ENCODE results near the gene COL17A1. TPM values are rescaled to one million over a fixed set of nuclear protein-coding genes. Genes with fewer than 3 reads are reported as not detected.

The COL17A1 gene
- total RNA-seq, 4 donors from 2014 or later: 150 to 202 (median 191) TPM

DNA sequence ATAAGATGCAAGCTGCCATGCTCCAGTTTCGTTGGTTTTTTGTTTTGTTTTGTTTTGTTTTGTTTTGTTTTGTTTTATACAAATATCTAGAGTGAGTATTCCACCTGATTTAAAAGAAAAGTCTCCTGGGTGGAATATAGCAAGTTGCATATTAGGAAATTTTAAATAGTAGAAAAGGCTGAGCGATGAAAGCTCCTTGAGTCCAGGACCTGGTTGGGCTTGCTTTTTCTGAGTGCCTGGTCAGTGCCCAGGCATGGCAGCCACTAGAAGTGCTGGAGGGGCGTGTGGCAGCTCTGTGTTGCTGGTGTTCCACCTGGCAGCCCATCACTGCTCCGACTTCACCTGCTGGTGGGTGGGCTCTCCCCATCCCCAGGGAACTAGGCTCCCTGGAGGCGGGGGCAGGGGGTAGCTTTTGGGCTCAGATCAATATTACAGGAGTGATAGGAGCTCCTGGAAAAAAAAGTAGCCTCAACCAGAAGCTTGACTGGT is 8.0 kb downstream of the COL17A1 start:
- H3K27me3 ChIP-seq: peaks cover 0 to 14% (median 0%) of the 10 kb centered on the region in 4 donors
- DNase-seq: no peak
- H3K36me3 ChIP-seq: peaks cover 0 to 31% (median 0%) of the 10 kb centered on the region in 3 donors

DNA sequence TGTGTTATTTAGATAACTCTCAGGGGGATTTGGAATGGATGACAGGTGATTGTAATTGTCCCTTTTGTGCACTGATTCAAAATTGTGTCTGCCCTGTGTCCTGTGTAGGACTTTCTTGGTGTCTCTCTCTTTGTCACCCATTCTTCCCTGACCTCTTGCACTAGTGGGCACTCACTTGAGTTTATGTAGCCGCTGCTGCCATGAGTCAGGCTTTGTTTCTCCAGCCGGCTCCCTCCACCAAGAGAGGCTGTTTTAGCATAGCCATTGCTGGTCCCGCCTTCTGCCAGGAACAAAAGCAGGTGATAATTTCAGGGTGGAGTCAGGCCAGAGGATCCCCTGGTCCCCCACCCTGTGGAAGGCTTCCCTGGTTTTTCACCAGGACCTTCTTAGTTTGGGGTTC is 8.4 kb downstream of the COL17A1 start:
- H3K27ac ChIP-seq: peak overlapping the region in 2 of 4 donors; percentile 27 to 31
- H3K4me1 ChIP-seq: peaks cover 0 to 41% (median 8%) of the 10 kb centered on the region in 3 donors
- peaks cover 0 to 14% (median 0%) of the 10 kb centered on the region in 4 donors for H3K27me3 ChIP-seq
- TF ChIP-seq, protein P1, sequence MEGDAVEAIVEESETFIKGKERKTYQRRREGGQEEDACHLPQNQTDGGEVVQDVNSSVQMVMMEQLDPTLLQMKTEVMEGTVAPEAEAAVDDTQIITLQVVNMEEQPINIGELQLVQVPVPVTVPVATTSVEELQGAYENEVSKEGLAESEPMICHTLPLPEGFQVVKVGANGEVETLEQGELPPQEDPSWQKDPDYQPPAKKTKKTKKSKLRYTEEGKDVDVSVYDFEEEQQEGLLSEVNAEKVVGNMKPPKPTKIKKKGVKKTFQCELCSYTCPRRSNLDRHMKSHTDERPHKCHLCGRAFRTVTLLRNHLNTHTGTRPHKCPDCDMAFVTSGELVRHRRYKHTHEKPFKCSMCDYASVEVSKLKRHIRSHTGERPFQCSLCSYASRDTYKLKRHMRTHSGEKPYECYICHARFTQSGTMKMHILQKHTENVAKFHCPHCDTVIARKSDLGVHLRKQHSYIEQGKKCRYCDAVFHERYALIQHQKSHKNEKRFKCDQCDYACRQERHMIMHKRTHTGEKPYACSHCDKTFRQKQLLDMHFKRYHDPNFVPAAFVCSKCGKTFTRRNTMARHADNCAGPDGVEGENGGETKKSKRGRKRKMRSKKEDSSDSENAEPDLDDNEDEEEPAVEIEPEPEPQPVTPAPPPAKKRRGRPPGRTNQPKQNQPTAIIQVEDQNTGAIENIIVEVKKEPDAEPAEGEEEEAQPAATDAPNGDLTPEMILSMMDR (IDR thresholded peaks at IDR 0.05): no peak
- TF ChIP-seq POLR2A (IDR thresholded peaks at IDR 0.05): no peak
- WGBS, 2 donors: 64 to 65% methylated on average over 3 of the region's 3 CpGs
- peaks cover 0 to 35% (median 0%) of the 10 kb centered on the region in 3 donors for H3K36me3 ChIP-seq
- no peaks in the 10 kb centered on the region for H3K9me3 ChIP-seq
- intact Hi-C loops (cut with DNase I): no loop called here
- H3K4me3 ChIP-seq: no peak overlapping the region
- DNase-seq: no peak

More for the DNA sequence above, 8.0 kb downstream of the COL17A1 start:
- no peak overlapping the region for H3K27ac ChIP-seq
- H3K4me3 ChIP-seq: no peak overlapping the region
- TF ChIP-seq POLR2A (IDR thresholded peaks at IDR 0.05): no peak
- TF ChIP-seq, protein P1 (IDR thresholded peaks at IDR 0.05): no peak
- 74 to 79% methylated on average over 2 to 4 of the region's 5 CpGs for whole genome bisulfite sequencing, 2 donors
- peaks cover 0 to 45% (median 8%) of the 10 kb centered on the region in 3 donors for H3K4me1 ChIP-seq
- intact Hi-C loops (cut with DNase I): no loop called here
- H3K9me3 ChIP-seq: no peaks in the 10 kb centered on the region

DNA sequence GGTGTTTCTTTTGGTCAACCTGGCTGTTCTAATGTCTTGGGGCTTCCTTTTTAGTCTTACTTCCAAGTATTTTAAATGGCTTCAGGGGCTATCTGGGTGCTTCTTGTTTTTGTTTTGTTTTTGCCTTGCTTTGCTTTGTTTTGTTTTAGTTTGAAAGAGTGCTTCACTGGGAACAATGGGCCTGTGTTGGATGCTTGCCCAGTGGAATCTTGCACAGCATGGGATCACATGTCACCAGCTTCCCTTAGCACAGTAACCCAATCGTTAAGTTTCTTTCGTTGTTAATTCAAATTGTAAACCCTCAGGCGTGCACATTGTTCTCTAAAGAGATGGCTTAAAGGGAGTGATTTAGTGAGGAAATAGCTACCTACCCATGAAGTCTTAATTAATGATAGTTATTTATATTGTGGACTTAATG is 8.9 kb downstream of the COL17A1 start:
- TF ChIP-seq POLR2A (IDR thresholded peaks at IDR 0.05): no peak
- TF ChIP-seq, protein P1 (IDR thresholded peaks at IDR 0.05): no peak
- DNase-seq: no peak
- 22 to 25% methylated on average over 3 of the region's 3 CpGs for whole genome bisulfite sequencing, 2 donors

DNA sequence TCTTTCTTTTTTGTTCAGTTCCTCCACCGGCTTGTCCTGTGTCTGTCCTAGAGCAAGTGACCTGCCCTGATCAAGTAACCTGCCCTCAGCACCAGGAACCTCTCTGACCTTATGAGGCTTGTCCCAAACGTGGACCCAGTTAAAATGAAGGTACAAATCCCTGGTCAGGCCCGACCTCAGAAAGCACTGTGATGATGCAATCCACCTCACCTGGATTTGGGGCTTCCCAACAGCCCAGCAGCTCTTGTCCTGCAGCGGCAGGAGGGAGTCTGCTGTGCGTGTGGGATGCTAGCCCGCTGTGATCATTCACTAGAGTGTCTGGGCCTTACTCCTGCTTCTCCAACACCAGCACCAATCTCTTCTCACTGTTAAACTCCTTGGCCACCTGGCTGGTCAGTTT is 11.2 kb downstream of the COL17A1 start:
- no peak overlapping the region for H3K4me3 ChIP-seq
- DNase-seq: no peak
- no peak overlapping the region for H3K27ac ChIP-seq
- intact Hi-C loops (cut with DNase I): no loop called here
- TF ChIP-seq, protein P1 (IDR thresholded peaks at IDR 0.05): no peak
- TF ChIP-seq POLR2A (IDR thresholded peaks at IDR 0.05): no peak
- peaks cover 0 to 24% (median 0%) of the 10 kb centered on the region in 4 donors for H3K27me3 ChIP-seq
- H3K36me3 ChIP-seq: peaks cover 0 to 35% (median 0%) of the 10 kb centered on the region in 3 donors
- 71 to 74% methylated on average over 5 to 6 of the region's 6 CpGs for WGBS, 2 donors
- peaks cover 0 to 26% (median 8%) of the 10 kb centered on the region in 3 donors for H3K4me1 ChIP-seq
- H3K9me3 ChIP-seq: no peaks in the 10 kb centered on the region

More for the DNA sequence above, 8.9 kb downstream of the COL17A1 start:
- H3K27me3 ChIP-seq: peaks cover 0 to 14% (median 0%) of the 10 kb centered on the region in 4 donors
- H3K27ac ChIP-seq: peak overlapping the region in 2 of 4 donors; percentile 27 to 43
- H3K4me3 ChIP-seq: no peak overlapping the region
- H3K36me3 ChIP-seq: peaks cover 0 to 35% (median 0%) of the 10 kb centered on the region in 3 donors
- H3K9me3 ChIP-seq: no peaks in the 10 kb centered on the region
- intact Hi-C loops (cut with DNase I): no loop called here
- H3K4me1 ChIP-seq: peaks cover 0 to 36% (median 8%) of the 10 kb centered on the region in 3 donors

DNA sequence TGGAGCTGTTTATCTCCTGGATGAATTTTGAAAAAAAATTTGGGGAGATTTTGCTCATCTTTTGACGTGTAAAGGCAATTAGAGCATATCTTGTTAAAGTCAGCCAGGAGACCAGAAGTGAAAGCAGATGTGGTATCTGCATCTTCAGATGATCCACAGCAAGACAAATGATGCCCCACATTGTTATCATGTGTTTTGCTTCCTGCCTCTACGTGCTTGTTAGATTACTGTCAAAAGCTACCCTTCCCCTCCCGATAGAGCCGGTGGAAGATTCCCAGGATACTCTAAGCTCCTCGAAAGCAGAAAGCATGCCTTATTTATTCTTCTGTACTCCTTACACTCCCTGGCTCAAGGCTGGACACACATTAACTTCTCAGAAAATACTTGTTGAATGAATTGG is 12.9 kb downstream of the COL17A1 start:
- intact Hi-C loops (cut with DNase I): no loop called here

More for the DNA sequence above, 12.9 kb downstream of the COL17A1 start:
- peaks cover 0 to 24% (median 0%) of the 10 kb centered on the region in 4 donors for H3K27me3 ChIP-seq
- no peak overlapping the region for H3K4me3 ChIP-seq
- TF ChIP-seq POLR2A (IDR thresholded peaks at IDR 0.05): no peak
- TF ChIP-seq, protein P1 (IDR thresholded peaks at IDR 0.05): no peak
- no peak for DNase-seq
- H3K36me3 ChIP-seq: peaks cover 0 to 35% (median 0%) of the 10 kb centered on the region in 3 donors
- H3K27ac ChIP-seq: no peak overlapping the region
- H3K9me3 ChIP-seq: no peaks in the 10 kb centered on the region
- peaks cover 0 to 12% (median 8%) of the 10 kb centered on the region in 3 donors for H3K4me1 ChIP-seq
- 48 to 58% methylated on average over 5 of the region's 5 CpGs for WGBS, 2 donors
